ENCODE measurements around the gene TNFRSF9.

TNFRSF9 gene

DNA sequence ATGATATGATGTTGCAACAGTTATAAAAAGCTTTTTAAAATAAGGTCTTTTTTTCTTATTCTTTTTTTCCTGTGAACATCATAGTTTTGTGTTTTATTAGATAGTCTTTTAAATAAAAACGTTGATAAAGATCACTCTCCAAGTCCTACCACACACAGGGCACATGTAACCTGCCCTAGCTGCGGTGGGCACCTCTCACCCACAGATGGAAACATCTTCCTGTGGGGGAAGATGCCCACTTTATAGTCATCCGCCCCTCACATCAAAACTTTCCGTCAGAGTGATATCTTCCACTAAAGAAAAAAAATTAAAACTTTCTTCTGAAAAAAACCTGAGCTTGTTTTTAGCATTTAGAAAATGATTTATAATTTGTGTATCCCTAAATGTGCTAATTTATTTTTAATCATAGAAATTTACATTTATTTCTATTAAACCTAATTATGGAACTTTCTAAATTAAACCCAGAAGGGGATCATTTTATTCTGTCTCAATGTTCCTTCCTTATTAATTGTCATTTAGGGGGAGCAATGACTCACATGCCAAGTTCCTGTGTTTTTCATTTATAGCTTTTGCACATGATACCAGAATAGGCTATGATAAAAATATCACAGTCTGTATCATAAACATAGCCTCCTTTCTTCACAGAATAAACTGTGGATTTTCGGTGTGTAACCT, 24.7 kb downstream of the TNFRSF9 start:
- Histone ChIP-seq H3K27ac (ENCODE audit: insufficient read depth in 1 of 2, low read depth in 1 of 2, low read length in 2 of 2, poor library complexity in 1 of 2, severe bottlenecking in 2 of 2) (no peak overlapping the region), H3K4me1 (ENCODE audit: control extremely low read depth in 1 of 4, control insufficient read depth in 4 of 4, insufficient read depth in 4 of 4, low read length in 3 of 4) (peaks cover 0 to 5% (median 0%) of the 10 kb centered on the region in 4 experiments), H3K9me3 (ENCODE audit: control extremely low read depth in 1 of 5, control insufficient read depth in 4 of 5, insufficient read depth in 2 of 5, low read depth in 1 of 5, low read length in 4 of 5) (no peaks in the 10 kb centered on the region), H3K27me3 (replicated peaks in 2 of 5; ENCODE audit: control insufficient read depth in 4 of 5, insufficient read depth in 5 of 5, low read length in 4 of 5) (peaks cover 0 to 3% (median 0%) of the 10 kb centered on the region in 5 experiments), H3K4me3 (ENCODE audit: control insufficient read depth in 1 of 7, extremely low read depth in 1 of 7, insufficient read depth in 4 of 7, low read depth in 2 of 7, low read length in 6 of 7) (no peak overlapping the region), H3K36me3 (ENCODE audit: control insufficient read depth in 4 of 4, insufficient read depth in 4 of 4, low read length in 3 of 4) (no peaks in the 10 kb centered on the region)
- 80% methylated on average over 1 of the region's 5 CpGs for WGBS (ENCODE audit: insufficient coverage)
- CTCF ChIA-PET, result interaction anchor here (0.9 kb wide), 1 partner anchor 23 kb away, joined by 4 read pairs; no protein-coding TSS in a partner anchor
- POLR2A ChIA-PET, result no interaction called here
- DNase-seq, result no peak

DNA sequence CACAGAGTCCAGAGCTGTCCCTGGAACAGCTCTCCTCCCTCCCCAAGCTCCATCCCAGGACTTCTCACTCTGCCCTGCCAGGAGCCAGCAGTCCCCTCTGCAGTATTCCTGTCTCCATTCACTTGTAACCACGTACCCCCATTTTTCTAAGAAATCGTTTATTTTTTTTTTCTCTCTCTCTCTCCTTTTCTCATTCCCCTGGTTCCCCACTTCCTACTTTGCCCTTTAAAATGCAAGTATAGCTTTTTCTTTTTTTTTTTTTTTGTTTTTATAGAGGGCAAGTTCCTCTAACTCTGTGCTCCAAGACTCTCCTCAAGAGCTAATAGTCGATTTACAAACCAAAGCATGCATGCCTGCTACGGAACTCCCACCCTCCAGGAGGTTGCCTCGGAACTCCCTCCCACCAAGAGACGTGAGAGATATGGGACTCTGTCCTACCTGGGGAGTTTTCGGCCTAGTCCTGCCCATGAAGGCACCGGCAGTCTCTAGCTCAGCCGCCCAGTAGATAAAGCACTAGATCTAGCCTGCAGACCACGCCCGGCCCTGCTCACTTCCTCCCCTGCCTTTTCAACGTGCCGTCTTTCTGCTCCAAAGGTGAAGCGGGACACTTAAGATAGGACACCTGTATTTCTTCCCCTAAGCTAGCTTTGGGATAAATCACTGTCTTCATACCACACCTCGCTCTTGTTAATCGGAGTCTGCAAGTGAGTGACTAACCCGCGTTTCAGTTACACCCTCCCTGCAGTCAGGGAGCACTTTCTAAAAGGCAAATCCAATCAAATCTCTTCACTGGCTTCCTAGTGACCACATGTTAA, 27.7 kb downstream of the TNFRSF9 start:
- peak in 1 of 3 donors; percentile 10 for DNase-seq
- peaks cover 0 to 5% (median 0%) of the 10 kb centered on the region in 4 experiments for H3K4me1 ChIP-seq (ENCODE audit: control extremely low read depth in 1 of 4, control insufficient read depth in 4 of 4, insufficient read depth in 4 of 4, low read length in 3 of 4)
- peaks cover 0 to 3% (median 0%) of the 10 kb centered on the region in 5 experiments for H3K27me3 ChIP-seq (replicated peaks in 2 of 5; ENCODE audit: control insufficient read depth in 4 of 5, insufficient read depth in 5 of 5, low read length in 4 of 5)
- POLR2A ChIA-PET, result no interaction called here
- no peak overlapping the region for H3K27ac ChIP-seq (ENCODE audit: insufficient read depth in 1 of 2, low read depth in 1 of 2, low read length in 2 of 2, poor library complexity in 1 of 2, severe bottlenecking in 2 of 2)
- CTCF ChIA-PET, result interaction anchor here (0.6 kb wide), 1 partner anchor 96 kb away, joined by 3 read pairs; no protein-coding TSS in a partner anchor
- H3K4me3 ChIP-seq (ENCODE audit: control insufficient read depth in 1 of 7, extremely low read depth in 1 of 7, insufficient read depth in 4 of 7, low read depth in 2 of 7, low read length in 6 of 7), result peak overlapping the region in 2 of 7 experiments; percentile 30 to 42
- no peaks in the 10 kb centered on the region for H3K9me3 ChIP-seq (ENCODE audit: control extremely low read depth in 1 of 5, control insufficient read depth in 4 of 5, insufficient read depth in 2 of 5, low read depth in 1 of 5, low read length in 4 of 5)
- no peaks in the 10 kb centered on the region for H3K36me3 ChIP-seq (ENCODE audit: control insufficient read depth in 4 of 4, insufficient read depth in 4 of 4, low read length in 3 of 4)
- WGBS (ENCODE audit: insufficient coverage), result 56% methylated on average over 17 of the region's 18 CpGs

DNA sequence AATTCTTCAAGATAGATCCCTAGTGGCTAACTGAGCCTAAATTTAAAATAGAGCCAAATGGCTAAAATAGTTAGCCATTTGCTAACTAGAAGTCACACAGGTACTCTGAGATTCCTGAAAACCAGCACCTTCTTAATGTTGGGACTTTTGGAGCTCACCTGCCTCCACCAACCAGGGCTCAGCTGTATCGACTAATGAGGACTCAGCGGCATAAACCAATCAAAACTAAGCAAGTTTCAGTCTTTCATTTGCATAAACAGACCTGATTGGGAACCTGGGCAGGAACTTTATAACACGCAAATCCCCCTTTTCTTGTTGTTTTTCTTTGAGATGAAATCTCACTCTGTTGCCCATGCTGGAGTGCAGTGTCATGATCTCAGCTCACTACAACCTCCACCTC, 28.5 kb downstream of the TNFRSF9 start:
- no peak for DNase-seq
- Histone ChIP-seq H3K4me3 (ENCODE audit: control insufficient read depth in 1 of 7, extremely low read depth in 1 of 7, insufficient read depth in 4 of 7, low read depth in 2 of 7, low read length in 6 of 7) (no peak overlapping the region), H3K9me3 (ENCODE audit: control extremely low read depth in 1 of 5, control insufficient read depth in 4 of 5, insufficient read depth in 2 of 5, low read depth in 1 of 5, low read length in 4 of 5) (no peaks in the 10 kb centered on the region), H3K36me3 (ENCODE audit: control insufficient read depth in 4 of 4, insufficient read depth in 4 of 4, low read length in 3 of 4) (no peaks in the 10 kb centered on the region), H3K27ac (ENCODE audit: insufficient read depth in 1 of 2, low read depth in 1 of 2, low read length in 2 of 2, poor library complexity in 1 of 2, severe bottlenecking in 2 of 2) (no peak overlapping the region), H3K27me3 (replicated peaks in 2 of 5; ENCODE audit: control insufficient read depth in 4 of 5, insufficient read depth in 5 of 5, low read length in 4 of 5) (peaks cover 0 to 3% (median 0%) of the 10 kb centered on the region in 5 experiments), H3K4me1 (ENCODE audit: control extremely low read depth in 1 of 4, control insufficient read depth in 4 of 4, insufficient read depth in 4 of 4, low read length in 3 of 4) (peaks cover 0 to 5% (median 0%) of the 10 kb centered on the region in 4 experiments)
- ChIA-PET CTCF (interaction anchor here (0.6 kb wide), 1 partner anchor 95 kb away, joined by 3 read pairs; no protein-coding TSS in a partner anchor), POLR2A (no interaction called here)
- WGBS (ENCODE audit: insufficient coverage), result 100% methylated on average over 2 of the region's 3 CpGs

DNA sequence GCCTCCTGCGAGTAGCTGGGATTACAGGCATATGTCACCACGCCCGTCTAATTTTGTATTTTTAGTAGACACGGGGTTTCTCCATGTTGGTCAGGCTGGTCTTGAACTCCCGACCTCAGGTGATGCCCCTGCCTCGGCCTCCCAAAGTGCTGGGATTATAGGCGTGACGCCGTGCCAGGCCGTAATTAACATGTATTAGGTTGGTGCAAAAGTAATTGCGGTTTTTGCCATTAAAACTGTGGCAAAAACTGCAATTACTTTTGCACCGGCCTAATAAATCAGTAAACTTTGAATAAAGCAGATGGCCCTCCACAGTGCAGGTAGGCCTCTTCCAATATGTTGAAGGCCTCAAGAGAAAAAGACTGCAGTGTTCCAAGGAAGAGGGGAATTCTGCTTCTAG, 35.4 kb downstream of the TNFRSF9 start:
- ChIA-PET POLR2A (no interaction called here), CTCF (interaction anchor here (0.6 kb wide), 1 partner anchor 284 kb away, joined by 3 read pairs; no protein-coding TSS in a partner anchor)
- Histone ChIP-seq H3K27me3 (replicated peaks in 2 of 5; ENCODE audit: control insufficient read depth in 4 of 5, insufficient read depth in 5 of 5, low read length in 4 of 5) (no peaks in the 10 kb centered on the region), H3K4me3 (ENCODE audit: control insufficient read depth in 1 of 7, extremely low read depth in 1 of 7, insufficient read depth in 4 of 7, low read depth in 2 of 7, low read length in 6 of 7) (no peak overlapping the region), H3K9me3 (ENCODE audit: control extremely low read depth in 1 of 5, control insufficient read depth in 4 of 5, insufficient read depth in 2 of 5, low read depth in 1 of 5, low read length in 4 of 5) (peaks cover 0 to 4% (median 0%) of the 10 kb centered on the region in 5 experiments), H3K36me3 (ENCODE audit: control insufficient read depth in 4 of 4, insufficient read depth in 4 of 4, low read length in 3 of 4) (no peaks in the 10 kb centered on the region), H3K27ac (ENCODE audit: insufficient read depth in 1 of 2, low read depth in 1 of 2, low read length in 2 of 2, poor library complexity in 1 of 2, severe bottlenecking in 2 of 2) (no peak overlapping the region), H3K4me1 (ENCODE audit: control extremely low read depth in 1 of 4, control insufficient read depth in 4 of 4, insufficient read depth in 4 of 4, low read length in 3 of 4) (peaks cover 0 to 4% (median 1%) of the 10 kb centered on the region in 4 experiments)
- DNase-seq, result no peak
- WGBS (ENCODE audit: insufficient coverage), result 87% methylated on average over 12 of the region's 12 CpGs

DNA sequence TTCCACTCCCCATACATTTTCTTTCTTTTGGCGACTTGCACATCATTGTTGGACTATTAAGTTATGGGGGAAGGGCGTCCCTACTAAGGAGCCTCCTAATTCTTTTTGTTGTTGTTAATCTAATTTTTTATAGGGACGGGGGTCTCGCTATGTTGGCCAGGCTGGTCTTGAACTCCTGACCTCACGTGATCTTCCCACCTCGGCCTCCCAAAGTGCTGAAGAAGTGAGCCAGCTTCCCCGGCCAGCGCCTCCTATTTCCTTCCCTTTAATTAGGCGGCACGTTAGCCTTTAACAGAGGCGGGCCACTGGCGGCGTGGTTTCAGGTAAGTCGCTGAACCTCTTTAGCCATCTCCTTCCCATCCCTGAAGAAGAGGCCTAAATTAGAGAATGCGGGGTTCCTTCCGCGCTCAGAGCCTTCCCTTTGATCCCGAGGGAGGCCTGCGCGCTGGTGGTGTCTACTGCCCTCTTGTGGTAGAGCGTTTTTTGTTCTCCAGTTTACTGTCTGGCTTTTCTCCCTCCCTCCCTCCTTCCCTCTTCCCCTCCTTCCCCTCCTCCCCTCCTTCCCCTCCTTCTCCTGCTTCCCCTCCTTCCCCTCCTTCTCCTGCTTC, 38.1 kb downstream of the TNFRSF9 start:
- H3K36me3 ChIP-seq (ENCODE audit: control insufficient read depth in 4 of 4, insufficient read depth in 4 of 4, low read length in 3 of 4), result no peaks in the 10 kb centered on the region
- H3K4me3 ChIP-seq (ENCODE audit: control insufficient read depth in 1 of 7, extremely low read depth in 1 of 7, insufficient read depth in 4 of 7, low read depth in 2 of 7, low read length in 6 of 7), result peak overlapping the region in 4 of 7 experiments; percentile 13 to 59 (median 30)
- no peak overlapping the region for H3K27ac ChIP-seq (ENCODE audit: insufficient read depth in 1 of 2, low read depth in 1 of 2, low read length in 2 of 2, poor library complexity in 1 of 2, severe bottlenecking in 2 of 2)
- H3K4me1 ChIP-seq (ENCODE audit: control extremely low read depth in 1 of 4, control insufficient read depth in 4 of 4, insufficient read depth in 4 of 4, low read length in 3 of 4), result peaks cover 0 to 10% (median 6%) of the 10 kb centered on the region in 4 experiments
- 3% methylated on average over 12 of the region's 21 CpGs for WGBS (ENCODE audit: insufficient coverage)
- no peaks in the 10 kb centered on the region for H3K27me3 ChIP-seq (replicated peaks in 2 of 5; ENCODE audit: control insufficient read depth in 4 of 5, insufficient read depth in 5 of 5, low read length in 4 of 5)
- CTCF ChIA-PET, result interaction anchor here (0.9 to 1.4 kb wide), 3 partner anchors 37 to 95 kb away, joined by 3 to 9 read pairs (median 3); no protein-coding TSS in a partner anchor
- POLR2A ChIA-PET, result no interaction called here
- peak; percentile 65 to 70 (median 65) for DNase-seq
- peaks cover 0 to 4% (median 0%) of the 10 kb centered on the region in 5 experiments for H3K9me3 ChIP-seq (ENCODE audit: control extremely low read depth in 1 of 5, control insufficient read depth in 4 of 5, insufficient read depth in 2 of 5, low read depth in 1 of 5, low read length in 4 of 5)

DNA sequence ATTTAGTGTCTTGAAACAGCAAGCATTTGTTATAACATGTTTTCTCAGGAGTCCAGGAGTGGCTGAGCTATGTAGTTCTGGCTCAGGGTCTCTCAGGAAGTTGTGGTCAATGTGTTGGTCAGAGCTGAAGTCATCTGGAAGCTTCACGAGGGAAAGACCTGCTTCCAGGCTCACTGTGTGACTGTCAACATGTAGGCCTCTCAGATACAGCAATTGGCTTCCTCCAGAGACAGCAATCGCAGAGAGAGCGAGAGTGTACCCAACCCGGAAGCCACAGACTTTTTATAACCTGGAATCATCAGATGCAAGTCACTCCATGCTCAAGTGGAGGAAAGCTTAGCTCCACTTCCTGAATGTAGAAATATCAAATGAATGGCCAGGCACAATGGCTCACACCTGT, 40.9 kb downstream of the TNFRSF9 start:
- peak overlapping the region in 1 of 7 experiments; percentile 4 for H3K4me3 ChIP-seq (ENCODE audit: control insufficient read depth in 1 of 7, extremely low read depth in 1 of 7, insufficient read depth in 4 of 7, low read depth in 2 of 7, low read length in 6 of 7)
- POLR2A ChIA-PET, result interaction anchor here (0.8 kb wide), 1 partner anchor 87 kb away, joined by 4 read pairs; no protein-coding TSS in a partner anchor
- H3K4me1 ChIP-seq (ENCODE audit: control extremely low read depth in 1 of 4, control insufficient read depth in 4 of 4, insufficient read depth in 4 of 4, low read length in 3 of 4), result peaks cover 0 to 10% (median 6%) of the 10 kb centered on the region in 4 experiments
- 34% methylated on average over 4 of the region's 4 CpGs for WGBS (ENCODE audit: insufficient coverage)
- peaks cover 0 to 4% (median 0%) of the 10 kb centered on the region in 5 experiments for H3K9me3 ChIP-seq (ENCODE audit: control extremely low read depth in 1 of 5, control insufficient read depth in 4 of 5, insufficient read depth in 2 of 5, low read depth in 1 of 5, low read length in 4 of 5)
- no peaks in the 10 kb centered on the region for H3K27me3 ChIP-seq (replicated peaks in 2 of 5; ENCODE audit: control insufficient read depth in 4 of 5, insufficient read depth in 5 of 5, low read length in 4 of 5)
- H3K36me3 ChIP-seq (ENCODE audit: control insufficient read depth in 4 of 4, insufficient read depth in 4 of 4, low read length in 3 of 4), result no peaks in the 10 kb centered on the region
- peak; percentile 4 to 28 (median 24) for DNase-seq
- H3K27ac ChIP-seq (ENCODE audit: insufficient read depth in 1 of 2, low read depth in 1 of 2, low read length in 2 of 2, poor library complexity in 1 of 2, severe bottlenecking in 2 of 2), result no peak overlapping the region
- CTCF ChIA-PET, result interaction anchor here (1.0 kb wide), 1 partner anchor 147 kb away, joined by 3 read pairs; no protein-coding TSS in a partner anchor

All from common myeloid progenitor, CD34-positive (primary cell).